ENCODE results near the gene NDUFA3.

Gene NDUFA3

DNA sequence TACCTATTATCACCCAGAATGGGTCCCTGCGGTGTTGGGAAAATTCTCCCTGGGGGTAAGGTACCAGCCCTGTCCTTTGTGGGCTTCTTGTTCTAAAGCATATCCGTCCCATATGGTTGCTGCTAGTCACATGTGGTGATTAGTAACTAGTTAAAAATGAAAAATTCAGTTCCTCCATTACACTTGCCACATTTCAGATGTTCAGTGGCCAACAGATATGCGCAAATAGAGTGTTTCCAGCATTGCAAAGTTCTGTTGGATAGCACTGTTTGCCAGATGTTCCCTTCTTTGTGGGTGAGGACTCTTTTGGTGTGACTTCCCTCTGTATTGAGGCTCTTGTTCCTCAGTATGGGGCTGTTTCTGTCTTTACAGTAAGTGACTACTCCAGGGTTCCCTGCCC lies 38.7 kb downstream of the NDUFA3 start:
- DNase-seq = no peak

GRCh38 chr19:54142166-54142780 lies 39.6 kb downstream of the NDUFA3 start:
- no peak for DNase-seq

DNA sequence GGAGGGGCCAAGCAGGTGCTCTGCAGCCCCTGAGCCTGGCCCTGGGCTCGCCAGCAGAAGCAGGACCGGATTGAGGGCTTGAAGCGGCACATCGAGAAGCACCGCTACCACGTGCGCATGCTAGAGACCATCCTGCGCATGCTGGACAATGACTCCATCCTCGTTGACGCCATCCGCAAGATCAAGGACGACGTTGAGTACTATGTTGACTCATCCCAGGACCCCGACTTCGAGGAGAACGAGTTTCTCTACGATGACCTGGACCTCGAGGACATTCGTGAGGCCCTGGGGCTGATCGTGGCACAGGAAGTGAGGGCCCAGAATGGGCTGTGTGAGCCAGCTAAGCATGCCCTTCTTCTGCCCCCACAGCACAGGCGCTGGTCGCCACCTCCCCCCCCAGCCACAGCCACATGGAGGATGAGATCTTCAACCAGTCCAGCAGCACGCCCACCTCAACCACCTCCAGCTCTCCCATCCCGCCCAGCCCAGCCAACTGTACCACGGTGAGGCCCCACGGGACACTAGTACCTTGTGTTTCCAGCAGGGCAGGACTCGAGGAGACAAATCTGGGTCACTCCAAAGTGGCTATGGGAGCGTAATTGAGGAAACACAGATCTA lies 43.0 kb downstream of the NDUFA3 start:
- DNase-seq = no peak

DNA sequence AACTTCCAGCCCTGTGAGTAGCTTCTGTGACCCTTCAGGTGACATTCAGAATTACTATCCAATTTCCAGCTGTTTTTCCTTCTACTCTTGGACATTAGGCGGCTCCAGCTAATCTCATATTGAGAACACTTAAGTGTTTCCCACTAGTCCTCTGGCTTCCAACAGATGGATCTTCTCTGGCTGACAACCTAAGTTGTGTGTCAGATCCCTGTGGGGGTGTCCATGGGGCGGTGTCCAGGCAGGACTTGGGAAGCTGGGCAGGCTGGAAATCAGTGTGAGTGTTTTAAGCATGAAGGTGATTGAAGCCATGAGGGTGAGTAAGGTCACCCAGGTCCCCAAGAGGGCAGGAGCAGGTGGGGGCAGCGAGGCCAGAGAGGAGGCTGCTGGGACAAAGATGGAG lies 45.0 kb downstream of the NDUFA3 start:
- DNase-seq = no peak

DNA sequence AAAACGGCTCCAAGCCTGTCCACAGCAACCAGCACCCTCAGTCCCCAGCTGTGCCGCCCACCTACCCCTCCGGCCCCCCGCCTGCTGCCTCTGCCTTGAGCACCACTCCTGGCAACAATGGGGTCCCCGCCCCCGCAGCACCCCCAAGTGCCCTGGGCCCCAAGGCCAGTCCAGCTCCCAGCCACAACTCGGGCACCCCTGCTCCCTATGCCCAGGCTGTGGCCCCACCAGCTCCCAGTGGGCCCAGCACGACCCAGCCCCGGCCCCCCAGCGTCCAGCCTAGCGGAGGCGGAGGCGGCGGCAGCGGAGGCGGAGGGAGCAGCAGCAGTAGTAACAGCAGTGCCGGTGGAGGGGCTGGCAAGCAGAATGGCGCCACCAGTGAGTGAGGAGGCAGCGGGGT lies 45.5 kb downstream of the NDUFA3 start:
- DNase-seq = no peak

DNA sequence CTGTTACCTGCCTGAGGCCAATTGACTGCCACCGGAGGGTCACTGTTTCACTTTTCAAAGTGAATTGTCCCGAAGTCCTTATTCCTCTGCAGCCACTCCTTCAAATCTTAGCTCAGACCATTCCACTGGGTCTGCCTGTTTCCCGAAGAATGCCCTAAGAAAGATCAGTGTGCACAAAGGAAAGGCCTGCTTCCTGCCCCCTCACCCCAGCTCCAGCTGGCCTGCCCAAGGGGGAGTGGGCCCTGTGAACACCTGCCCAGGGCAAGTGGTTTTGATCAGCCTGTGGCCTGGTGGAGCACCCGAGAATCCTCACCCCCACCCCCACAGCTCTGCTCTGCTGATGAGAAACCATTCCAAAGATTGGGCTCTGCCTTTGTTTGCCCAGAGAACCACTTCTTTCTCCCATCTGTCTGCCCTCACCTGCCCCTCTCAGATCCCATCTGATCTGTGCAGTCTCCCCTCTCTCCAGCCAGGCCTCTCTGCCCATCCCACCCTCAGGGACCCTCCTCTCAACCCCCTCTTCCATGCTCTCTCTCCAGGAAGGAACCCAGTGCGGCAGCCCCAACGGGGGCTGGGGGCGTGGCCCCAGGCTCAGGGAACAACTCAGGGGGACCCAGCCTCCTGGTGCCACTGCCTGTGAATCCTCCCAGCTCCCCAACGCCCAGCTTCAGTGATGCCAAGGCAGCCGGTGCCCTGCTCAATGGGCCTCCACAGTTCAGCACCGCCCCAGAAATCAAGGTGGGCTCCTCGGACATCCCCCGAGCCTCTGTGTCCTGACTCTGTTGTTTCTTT lies 46.6 kb downstream of the NDUFA3 start:
- no peak for DNase-seq

- no peak for DNase-seq
These were observed 48.8 kb downstream of the NDUFA3 start for GRCh38 chr19:54151362-54152035.

DNA sequence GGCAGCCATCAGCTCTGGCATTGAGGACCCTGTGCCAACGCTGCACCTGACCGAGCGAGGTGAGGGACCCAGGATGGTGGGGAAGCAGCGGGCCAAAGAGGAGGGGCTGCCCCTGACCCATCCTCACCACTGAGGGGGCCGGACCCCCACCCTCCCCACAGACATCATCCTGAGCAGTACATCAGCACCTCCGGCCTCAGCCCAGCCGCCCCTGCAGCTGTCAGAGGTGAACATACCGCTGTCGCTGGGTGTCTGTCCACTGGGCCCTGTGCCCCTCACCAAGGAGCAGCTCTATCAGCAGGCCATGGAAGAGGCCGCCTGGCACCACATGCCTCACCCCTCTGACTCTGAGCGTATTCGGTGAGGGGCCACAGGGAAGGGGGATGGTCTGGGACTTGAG lies 49.6 kb downstream of the NDUFA3 start:
- DNase-seq = no peak

DNA sequence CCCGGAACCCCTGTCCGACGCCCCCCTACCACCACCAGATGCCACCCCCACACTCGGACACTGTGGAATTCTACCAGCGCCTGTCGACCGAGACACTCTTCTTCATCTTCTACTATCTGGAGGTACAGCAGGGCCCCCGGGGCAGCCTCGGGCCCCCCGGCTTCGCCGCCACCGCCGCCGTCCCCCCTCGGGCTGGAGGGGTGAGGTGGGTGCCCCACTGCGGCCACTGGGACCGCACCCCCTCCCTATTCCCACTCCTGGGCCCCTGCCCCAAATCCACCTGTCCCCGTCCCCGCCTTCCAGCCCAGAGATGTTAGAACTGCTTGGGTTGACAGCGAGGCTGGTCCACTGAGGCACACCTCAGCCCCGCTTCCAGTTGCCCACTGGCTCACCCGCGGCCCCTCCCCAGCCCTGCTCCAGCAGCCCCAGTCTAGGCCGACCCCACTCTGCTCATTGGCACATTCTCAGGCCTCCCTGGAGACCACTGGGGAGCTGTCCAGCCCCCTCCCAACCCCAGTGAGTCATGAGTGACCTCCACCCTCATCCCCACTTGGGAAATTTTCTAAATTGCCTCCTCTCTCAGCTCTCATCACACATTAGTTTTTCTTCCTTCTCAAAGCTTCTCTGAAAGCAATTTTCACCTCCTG lies 50.3 kb downstream of the NDUFA3 start:
- no peak for DNase-seq

GRCh38 chr19:54153731-54154326 lies 51.2 kb downstream of the NDUFA3 start:
- no peak for DNase-seq

DNA sequence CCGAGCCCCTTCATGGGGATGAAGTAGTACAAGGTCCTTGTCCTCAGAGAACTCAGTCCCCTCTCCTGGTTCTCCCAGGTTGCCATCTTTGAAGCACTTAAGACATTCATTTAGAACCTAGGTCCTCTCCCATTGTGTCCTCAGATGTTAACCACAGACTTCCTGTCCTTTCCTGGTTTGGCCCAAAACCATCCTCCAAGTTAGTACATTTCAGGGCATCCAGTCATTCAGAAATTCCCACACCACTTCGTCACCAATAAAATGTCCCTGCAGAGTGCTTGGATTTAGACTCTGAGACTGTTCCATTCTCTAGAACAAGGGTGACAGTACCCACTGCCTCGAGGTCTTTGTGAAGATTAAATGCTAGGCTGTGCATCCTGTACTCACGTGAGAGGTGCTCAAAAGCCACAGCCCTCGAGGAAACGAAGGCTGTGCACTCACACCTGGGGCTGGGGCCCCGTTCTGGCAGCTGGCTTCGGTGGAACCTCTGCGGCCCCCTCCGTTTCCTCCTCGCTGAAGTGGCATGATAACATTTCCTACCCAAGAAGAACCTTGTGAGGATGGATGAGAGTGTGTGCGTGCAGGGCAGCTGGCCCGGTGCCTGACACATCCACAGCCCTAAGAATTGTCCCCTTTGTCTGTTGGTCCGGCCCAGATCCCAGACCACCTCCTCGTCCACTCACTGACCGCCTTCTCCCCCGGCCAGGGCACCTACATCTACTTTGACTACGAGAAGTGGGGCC lies 52.1 kb downstream of the NDUFA3 start:
- no peak for DNase-seq

- no peak for DNase-seq
These were observed 53.0 kb downstream of the NDUFA3 start for GRCh38 chr19:54155694-54156093.

- no peak for DNase-seq
These were observed 53.8 kb downstream of the NDUFA3 start for GRCh38 chr19:54156490-54156889.

DNA sequence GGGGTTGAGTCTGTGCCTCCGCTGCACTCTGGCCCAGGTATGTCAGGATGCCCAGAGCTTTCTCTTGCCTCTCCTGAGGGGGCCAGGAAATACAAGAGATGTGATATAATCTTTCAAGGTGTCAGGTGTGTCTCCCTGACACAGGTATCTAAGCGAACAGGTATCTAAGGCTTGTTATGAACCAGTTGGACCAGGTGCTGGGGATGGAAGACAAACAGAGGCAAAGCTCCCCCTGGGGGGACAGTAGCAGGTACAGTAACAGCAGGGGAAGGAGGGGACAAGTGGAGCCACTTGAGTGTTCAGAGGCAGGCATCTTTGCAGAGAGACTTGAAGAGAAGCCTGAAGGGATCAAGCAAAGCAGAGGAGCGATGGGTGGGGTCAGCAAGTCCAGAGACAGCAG lies 54.3 kb downstream of the NDUFA3 start:
- DNase-seq = no peak

All from DMS 273 treated with DMSO at 0.1 percent for 48 hours (cell line).